ENCODE data around the gene DIAPH2. TPM values are rescaled to one million over a fixed set of nuclear protein-coding genes. Genes with fewer than 3 reads are reported as not detected.

The DIAPH2 gene
- total and polyA plus RNA-seq, 9 of the 15 experiments (the other 6 are each of a cell fraction or from before 2014, with no cell fraction given), result 0.01 to 0.18 (median 0.07) TPM; not detected in 1

DNA sequence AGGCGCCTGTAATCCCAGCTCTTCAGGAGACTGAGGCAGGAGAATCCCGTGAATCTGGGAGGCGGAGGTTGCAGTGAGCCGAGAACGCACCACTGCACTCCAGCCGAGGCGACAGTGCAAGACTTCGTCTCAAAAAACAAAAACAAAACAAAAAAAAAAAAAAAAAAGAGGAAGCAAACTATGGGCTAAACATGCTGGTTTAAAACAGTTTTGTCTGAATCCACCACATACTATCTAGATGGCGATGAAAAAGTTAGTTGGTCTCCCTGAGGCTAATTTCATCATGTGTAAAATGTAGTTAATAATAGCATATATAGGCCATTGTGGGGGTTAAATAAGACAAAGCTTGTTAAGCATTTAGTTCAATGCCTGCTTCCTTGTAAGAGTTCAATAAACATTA is 650.2 kb downstream of the DIAPH2 start (continued):
- TF ChIP-seq, protein P1, sequence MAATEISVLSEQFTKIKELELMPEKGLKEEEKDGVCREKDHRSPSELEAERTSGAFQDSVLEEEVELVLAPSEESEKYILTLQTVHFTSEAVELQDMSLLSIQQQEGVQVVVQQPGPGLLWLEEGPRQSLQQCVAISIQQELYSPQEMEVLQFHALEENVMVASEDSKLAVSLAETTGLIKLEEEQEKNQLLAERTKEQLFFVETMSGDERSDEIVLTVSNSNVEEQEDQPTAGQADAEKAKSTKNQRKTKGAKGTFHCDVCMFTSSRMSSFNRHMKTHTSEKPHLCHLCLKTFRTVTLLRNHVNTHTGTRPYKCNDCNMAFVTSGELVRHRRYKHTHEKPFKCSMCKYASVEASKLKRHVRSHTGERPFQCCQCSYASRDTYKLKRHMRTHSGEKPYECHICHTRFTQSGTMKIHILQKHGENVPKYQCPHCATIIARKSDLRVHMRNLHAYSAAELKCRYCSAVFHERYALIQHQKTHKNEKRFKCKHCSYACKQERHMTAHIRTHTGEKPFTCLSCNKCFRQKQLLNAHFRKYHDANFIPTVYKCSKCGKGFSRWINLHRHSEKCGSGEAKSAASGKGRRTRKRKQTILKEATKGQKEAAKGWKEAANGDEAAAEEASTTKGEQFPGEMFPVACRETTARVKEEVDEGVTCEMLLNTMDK (IDR thresholded peaks at IDR 0.05; ENCODE audit: borderline replicate concordance, insufficient read depth, low read depth, low read length, poor library complexity, severe bottlenecking), result no peak
- no peak for TF ChIP-seq ARID2 (IDR thresholded peaks at IDR 0.05)
- TF ChIP-seq, protein P2, sequence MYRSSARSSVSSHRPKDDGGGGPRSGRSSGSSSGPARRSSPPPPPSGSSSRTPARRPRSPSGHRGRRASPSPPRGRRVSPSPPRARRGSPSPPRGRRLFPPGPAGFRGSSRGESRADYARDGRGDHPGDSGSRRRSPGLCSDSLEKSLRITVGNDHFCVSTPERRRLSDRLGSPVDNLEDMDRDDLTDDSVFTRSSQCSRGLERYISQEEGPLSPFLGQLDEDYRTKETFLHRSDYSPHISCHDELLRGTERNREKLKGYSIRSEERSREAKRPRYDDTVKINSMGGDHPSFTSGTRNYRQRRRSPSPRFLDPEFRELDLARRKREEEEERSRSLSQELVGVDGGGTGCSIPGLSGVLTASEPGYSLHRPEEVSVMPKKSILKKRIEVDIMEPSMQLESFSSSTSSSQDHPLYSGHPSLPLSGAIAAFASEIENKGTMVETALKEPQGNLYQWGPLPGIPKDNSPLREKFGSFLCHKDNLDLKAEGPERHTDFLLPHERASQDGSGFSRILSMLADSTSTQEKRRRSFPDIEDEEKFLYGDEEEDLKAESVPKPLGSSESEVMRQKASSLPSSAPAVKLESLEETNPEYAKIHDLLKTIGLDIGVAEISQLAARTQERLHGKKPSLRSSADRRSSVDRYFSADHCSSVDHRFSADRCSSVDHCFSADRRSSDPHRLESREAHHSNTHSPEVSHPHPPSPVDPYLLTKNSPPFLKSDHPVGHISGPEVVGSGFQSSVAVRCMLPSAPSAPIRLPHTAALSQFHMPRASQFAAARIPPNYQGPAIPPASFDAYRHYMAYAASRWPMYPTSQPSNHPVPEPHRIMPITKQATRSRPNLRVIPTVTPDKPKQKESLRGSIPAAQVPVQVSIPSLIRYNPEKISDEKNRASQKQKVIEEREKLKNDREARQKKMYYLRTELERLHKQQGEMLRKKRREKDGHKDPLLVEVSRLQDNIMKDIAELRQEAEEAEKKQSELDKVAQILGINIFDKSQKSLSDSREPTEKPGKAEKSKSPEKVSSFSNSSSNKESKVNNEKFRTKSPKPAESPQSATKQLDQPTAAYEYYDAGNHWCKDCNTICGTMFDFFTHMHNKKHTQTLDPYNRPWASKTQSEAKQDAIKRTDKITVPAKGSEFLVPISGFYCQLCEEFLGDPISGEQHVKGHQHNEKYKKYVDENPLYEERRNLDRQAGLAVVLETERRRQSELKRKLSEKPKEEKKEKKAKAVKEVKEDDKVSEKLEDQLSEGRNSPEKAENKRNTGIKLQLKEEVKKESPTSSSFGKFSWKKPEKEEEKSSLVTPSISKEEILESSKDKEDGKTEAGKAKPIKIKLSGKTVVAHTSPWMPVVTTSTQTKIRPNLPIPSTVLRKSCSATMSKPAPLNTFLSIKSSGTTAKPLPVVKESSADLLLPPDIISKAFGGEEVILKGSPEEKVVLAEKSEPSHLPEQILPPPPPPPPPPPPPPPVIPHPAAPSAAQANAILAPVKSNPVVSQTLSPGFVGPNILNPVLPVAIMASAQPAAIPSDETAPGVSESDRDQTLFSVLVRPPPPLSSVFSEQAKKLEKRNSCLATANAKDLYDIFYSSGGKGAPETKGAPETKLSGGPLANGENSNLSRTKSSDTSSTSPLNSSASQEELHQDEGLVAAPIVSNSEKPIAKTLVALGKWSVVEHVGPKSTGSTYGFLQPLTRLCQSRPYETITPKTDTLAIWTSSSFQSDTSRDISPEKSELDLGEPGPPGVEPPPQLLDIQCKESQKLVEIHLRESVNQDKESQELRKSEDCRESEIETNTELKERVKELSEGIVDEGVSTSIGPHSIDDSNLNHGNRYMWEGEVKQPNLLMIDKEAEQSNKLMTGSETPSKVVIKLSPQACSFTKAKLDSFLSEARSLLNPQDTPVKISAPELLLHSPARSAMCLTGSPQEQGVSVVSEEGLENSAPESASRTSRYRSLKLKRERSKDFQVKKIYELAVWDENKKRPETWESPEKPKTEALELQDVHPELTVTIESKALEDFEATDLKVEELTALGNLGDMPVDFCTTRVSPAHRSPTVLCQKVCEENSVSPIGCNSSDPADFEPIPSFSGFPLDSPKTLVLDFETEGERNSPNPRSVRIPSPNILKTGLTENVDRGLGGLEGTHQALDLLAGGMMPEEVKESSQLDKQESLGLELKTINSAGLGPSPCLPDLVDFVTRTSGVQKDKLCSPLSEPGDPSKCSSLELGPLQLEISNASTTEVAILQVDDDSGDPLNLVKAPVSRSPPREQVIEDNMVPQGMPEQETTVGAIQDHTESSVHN (IDR thresholded peaks at IDR 0.05; ENCODE audit: borderline replicate concordance in 1 of 2, low read depth in 1 of 2), result no peak
- no peak for TF ChIP-seq SRSF7 (optimal IDR thresholded peaks at IDR 0.05; ENCODE audit: low read depth, low read length)
- TF ChIP-seq FOS (IDR thresholded peaks at IDR 0.05; ENCODE audit: extremely low read depth, insufficient read length), result no peak
- TF ChIP-seq KDM1A (IDR thresholded peaks at IDR 0.05), result no peak
- TF ChIP-seq IFI16 (CRISPR knock-in tag; IDR thresholded peaks at IDR 0.05), result no peak
- TF ChIP-seq, protein P3, sequence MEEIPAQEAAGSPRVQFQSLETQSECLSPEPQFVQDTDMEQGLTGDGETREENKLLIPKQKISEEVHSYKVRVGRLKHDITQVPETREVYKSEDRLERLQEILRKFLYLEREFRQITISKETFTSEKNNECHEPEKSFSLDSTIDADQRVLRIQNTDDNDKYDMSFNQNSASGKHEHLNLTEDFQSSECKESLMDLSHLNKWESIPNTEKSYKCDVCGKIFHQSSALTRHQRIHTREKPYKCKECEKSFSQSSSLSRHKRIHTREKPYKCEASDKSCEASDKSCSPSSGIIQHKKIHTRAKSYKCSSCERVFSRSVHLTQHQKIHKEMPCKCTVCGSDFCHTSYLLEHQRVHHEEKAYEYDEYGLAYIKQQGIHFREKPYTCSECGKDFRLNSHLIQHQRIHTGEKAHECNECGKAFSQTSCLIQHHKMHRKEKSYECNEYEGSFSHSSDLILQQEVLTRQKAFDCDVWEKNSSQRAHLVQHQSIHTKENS (CRISPR knock-in tag; IDR thresholded peaks at IDR 0.05), result no peak
- no peak for TF ChIP-seq ZKSCAN8 (CRISPR knock-in tag; IDR thresholded peaks at IDR 0.05)
